Smooth muscle cell of the brain vasculature (primary cell): ENCODE measurements around the gene EPHA6.

Experiments used
- DNase-seq: peaks from one replicate; pipeline ENCODE4 v3.0.0-alpha.2; 2012; ENCODE audit warnings: low read depth, low spot score

The EPHA6 gene

GRCh38 chr3:97277708-97278107, 463.3 kb downstream of the EPHA6 start:
- no peak for DNase-seq

GRCh38 chr3:97278506-97278905, 464.1 kb downstream of the EPHA6 start:
- DNase-seq: no peak

- DNase-seq: no peak
Measured at GRCh38 chr3:97291901-97292300, 477.5 kb downstream of the EPHA6 start.

- no peak for DNase-seq
Measured at GRCh38 chr3:97293596-97294131, 479.3 kb downstream of the EPHA6 start.

- no peak for DNase-seq
Measured at GRCh38 chr3:97297032-97297431, 482.6 kb downstream of the EPHA6 start.

GRCh38 chr3:97301114-97301513, 486.7 kb downstream of the EPHA6 start:
- DNase-seq: no peak

GRCh38 chr3:97306226-97306625, 491.8 kb downstream of the EPHA6 start:
- no peak for DNase-seq

GRCh38 chr3:97338375-97338774, 524.0 kb downstream of the EPHA6 start:
- DNase-seq: no peak

GRCh38 chr3:97340940-97341339, 526.5 kb downstream of the EPHA6 start:
- no peak for DNase-seq

- DNase-seq: no peak
Measured at GRCh38 chr3:97347780-97348179, 533.4 kb downstream of the EPHA6 start.

- no peak for DNase-seq
Measured at GRCh38 chr3:97350971-97351370, 536.6 kb downstream of the EPHA6 start.

GRCh38 chr3:97353176-97353575, 538.8 kb downstream of the EPHA6 start:
- no peak for DNase-seq

GRCh38 chr3:97359977-97360376, 545.6 kb downstream of the EPHA6 start:
- DNase-seq: no peak

GRCh38 chr3:97360804-97361203, 546.4 kb downstream of the EPHA6 start:
- DNase-seq: no peak

- no peak for DNase-seq
Measured at GRCh38 chr3:97384583-97384982, 570.2 kb downstream of the EPHA6 start.

- no peak for DNase-seq
Measured at GRCh38 chr3:97388774-97389173, 574.4 kb downstream of the EPHA6 start.

GRCh38 chr3:97389936-97390335, 575.5 kb downstream of the EPHA6 start:
- no peak for DNase-seq

GRCh38 chr3:97391167-97391566, 576.8 kb downstream of the EPHA6 start:
- DNase-seq: no peak

GRCh38 chr3:97409612-97410011, 595.2 kb downstream of the EPHA6 start:
- no peak for DNase-seq

- DNase-seq: no peak
Measured at GRCh38 chr3:97421565-97421964, 607.2 kb downstream of the EPHA6 start.

GRCh38 chr3:97425002-97425401, 610.6 kb downstream of the EPHA6 start:
- no peak for DNase-seq

GRCh38 chr3:97430601-97431000, 616.2 kb downstream of the EPHA6 start:
- DNase-seq: no peak

GRCh38 chr3:97432914-97433313, 618.5 kb downstream of the EPHA6 start:
- DNase-seq: no peak

GRCh38 chr3:97438131-97438530, 623.7 kb downstream of the EPHA6 start:
- DNase-seq: no peak
